GM11168 (cell line): ENCODE measurements around the gene KCNMB2.

Experiments used
- in situ Hi-C: fragments of 300-500 bp; cut with MboI; formaldehyde crosslinking; loops from one replicate; pipeline ENCODE4 v1.12.0; 2022; ENCODE audit warnings: low sequenced_read_pairs; ENCODE audit not compliant: unreplicated experiment

Gene KCNMB2

DNA sequence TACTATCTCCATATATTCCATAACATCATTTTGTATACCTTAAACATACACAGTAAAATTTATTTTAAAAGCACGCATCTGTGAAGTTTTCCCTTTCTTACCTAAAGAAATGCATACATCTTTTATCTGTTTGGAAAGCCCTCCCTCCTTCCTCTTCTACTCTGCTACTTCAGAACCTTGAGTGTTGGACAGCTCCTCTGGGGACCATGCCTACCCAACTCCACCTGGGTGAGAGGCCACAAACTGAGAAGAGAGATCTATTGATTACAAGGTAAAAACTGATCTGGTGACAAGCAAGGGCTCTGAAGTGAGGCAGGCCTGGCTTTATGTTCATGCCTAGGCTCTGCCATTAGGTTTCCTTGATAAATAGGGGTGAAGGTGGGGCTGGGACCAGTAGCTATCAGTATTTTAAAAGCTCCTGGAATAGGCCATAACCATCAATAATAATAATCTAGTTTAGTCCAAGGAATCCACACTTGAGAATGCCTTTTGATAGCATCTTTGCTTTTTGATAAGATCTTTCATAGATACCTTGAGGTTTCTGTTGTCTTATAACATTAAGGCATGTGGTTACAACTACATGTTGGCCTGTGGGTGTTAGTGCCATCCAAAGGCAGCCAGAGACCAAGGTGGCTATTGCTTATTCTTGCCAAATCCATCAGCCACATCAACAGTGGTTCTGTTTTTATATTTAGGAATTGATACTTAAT is 148.8 kb downstream of the KCNMB2 start:
- in situ Hi-C loops, result no loop called here

DNA sequence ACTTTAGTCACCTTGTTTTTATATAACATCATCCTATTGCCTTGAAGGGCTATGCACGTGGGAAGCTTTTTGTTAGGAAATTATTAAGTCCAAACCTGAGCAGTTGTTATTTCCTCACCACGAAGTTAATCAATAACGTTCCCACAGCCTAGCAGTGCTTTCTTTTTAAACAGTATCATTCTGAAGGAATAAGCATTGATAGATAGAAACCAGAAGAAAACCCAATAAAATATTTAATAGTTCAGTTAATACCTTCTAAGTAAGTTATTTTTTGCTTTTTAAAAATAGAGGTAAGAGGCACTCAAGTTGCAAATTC is 149.3 kb downstream of the KCNMB2 start:
- in situ Hi-C loops, result no loop called here

DNA sequence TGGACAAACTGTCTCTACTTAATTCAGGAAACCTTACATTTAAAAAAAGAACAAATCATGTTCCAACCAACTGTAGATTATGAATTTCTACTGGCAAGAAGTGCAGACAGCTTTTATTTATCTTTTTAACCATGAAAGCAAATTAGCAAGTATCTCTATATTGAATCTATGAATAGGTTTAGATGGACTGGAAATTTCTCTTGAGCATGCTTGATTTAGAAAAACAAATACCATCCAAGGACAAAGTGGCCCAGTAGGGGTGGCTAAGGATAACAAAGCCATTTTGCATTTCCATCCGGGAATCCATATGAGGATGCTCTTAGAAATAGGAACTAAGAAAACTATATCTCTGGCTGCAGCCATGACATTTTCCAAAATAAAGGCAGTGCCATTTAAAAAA is 150.6 kb downstream of the KCNMB2 start:
- in situ Hi-C loops, result no loop called here

DNA sequence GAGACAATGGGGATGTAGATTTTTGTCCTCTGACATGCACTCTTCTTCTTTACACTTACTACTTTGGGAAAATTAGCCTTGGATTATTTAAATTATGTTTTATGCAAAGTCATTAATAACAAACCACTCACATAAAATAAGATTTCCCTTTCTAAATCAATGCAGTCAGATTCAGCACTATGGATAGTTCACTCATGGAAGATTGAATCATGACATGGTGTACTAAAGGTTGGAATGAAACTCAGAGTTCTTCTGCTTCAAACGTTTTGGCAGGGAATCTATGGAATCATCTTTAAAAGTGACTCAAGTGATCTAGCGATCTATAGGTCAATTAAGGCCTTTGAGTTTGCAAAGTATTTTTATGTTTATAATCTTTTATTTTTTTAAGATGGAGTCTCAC is 154.3 kb downstream of the KCNMB2 start:
- in situ Hi-C loops, result no loop called here

DNA sequence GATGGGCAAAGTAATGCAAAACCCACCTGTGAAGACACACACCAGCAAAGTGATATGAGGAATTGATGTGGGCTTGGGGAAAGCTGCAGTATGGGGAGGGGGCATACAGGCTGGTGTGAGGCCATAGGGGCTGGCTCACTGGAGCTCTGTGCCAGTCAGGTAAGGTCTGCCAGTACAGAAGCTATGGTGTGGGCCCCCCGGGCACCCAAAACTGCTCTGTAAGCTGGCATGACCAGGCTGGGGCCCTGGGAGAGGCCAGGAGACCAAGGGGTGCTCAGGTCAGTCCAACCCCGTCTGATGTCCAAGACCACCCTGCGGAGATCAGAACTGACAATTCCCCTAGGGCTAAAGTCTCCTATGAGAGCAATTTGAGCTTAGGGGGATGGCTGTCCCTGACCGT is 163.1 kb downstream of the KCNMB2 start:
- in situ Hi-C loops, result no loop called here

DNA sequence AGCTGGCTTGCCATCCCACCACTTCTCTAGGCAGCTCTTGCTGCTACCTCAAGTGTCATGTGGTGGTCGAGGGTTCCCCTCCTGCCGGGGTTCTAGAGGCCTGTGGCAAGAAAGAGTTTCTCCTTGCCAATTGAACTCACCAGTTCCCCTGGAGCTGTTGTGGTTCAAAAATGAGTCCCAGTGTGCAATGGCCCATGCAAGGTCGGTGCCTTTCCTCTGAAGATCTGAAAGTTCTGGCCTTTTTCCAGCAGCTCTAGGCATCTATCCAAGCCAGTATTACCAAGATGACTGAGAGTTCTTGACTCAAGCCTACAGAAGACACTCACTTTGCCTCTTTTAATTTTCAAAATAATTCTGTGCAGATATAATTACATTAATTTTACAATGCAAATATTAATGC is 163.6 kb downstream of the KCNMB2 start:
- in situ Hi-C loops, result no loop called here

GRCh38 chr3:178703268-178703975 is 167.2 kb downstream of the KCNMB2 start:
- in situ Hi-C loops, result no loop called here

DNA sequence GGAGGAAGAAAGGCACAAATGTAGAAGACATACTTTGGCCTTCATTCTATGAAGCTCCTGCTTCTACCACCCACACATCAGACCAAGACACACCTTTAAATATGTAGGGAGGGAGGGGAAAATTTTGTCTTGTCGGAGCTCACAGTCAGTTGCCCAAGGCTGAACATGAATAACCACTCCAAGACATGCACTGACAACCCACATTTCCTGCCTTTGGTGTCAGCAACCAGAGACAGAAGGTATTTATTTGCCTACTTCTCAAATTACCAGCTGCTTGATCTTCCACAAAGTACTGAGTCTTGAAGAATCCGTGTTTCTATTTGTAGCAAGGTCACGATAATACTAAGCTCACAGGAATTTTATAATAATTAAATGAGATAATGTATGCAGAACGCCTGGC is 169.7 kb downstream of the KCNMB2 start:
- in situ Hi-C loops, result no loop called here

DNA sequence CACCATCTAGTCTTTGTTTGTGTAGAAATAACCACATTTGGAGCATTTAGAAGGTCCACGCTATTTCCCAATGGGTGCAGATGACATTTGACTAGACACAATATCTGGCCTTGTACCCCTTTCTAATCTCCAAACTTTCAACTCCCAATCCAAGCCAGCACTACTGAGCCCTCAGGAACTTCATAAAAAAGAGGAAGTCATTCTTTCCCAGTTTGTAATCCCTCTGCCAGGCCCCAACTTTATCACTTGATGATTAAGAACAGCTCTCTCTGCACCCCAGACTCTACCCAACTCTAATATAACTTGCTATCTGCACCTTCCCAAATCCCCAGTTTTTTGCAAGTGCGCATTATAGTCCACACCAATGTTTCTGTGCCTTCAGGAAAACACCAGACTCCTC is 170.2 kb downstream of the KCNMB2 start:
- in situ Hi-C loops, result no loop called here

DNA sequence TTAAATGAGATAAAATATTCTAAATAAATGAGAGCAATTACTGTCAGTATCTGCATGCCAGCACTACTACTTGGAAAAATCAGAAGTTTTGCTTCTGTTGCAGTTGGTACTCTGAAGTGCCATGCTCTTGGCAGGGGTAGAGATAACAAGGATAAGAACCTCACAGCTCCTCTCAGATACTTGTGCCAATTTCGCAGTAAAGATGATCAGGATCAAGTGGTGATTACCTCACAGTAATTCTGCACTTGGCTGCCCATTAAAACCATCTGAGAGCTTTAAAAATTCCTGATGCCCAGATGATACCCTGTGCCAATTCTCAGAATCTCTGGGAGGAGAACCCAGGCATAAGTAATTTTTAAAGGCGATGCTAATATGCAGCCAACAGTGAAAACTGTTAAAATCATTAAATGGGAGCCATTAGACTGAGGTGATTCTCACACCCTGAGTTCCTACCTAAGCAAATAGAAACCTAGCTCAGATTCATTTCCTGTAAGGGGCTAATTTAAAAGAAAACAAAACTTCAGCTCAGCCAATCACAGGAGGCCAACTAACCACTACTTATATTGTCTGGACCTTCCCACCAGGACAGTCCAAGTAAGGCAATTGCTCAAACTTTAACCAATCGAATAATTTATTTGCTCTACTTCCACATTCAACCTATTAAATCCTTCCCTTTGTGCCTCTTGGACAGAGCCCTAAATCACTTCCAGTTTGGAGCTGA is 171.2 kb downstream of the KCNMB2 start:
- in situ Hi-C loops, result no loop called here

GRCh38 chr3:178709051-178709450 is 172.8 kb downstream of the KCNMB2 start:
- in situ Hi-C loops, result no loop called here

DNA sequence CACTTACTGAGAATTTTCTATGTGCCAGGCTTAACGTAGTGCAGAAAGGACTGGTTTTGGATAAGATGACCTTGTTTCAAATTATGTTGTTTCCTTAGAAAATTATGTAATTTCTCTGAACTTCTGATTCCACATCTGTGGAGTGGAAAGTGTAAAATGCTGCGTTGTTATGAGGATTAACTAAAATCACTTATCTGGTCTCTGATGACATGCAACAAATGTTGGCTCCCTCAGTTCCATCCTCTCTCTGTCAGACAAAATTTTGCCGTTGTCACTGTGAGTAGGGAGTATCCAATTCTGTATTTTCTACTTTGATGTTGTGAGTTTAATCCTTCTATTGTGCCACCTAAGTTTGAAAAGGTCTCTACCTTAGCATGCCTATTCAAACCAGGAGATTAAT is 175.5 kb downstream of the KCNMB2 start:
- in situ Hi-C loops, result no loop called here

DNA sequence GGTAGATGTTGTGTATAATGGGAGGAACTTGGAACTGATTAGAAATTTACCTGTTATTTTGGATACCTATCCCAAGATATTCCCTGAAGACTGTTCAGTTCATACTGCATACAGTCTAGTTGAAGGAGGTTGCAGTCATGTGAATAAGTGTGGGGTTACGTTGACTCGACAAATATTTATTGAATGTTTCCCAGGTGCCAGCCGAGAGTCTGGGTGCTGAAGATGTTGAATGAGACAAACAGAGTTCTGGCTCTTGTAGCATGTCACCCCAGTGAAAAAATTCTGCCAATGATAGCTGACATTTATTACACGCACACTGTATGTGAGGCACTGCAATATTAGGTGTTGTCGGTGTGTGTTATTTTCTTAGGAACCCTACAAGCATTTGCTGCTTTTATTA is 176.0 kb downstream of the KCNMB2 start:
- in situ Hi-C loops, result no loop called here

DNA sequence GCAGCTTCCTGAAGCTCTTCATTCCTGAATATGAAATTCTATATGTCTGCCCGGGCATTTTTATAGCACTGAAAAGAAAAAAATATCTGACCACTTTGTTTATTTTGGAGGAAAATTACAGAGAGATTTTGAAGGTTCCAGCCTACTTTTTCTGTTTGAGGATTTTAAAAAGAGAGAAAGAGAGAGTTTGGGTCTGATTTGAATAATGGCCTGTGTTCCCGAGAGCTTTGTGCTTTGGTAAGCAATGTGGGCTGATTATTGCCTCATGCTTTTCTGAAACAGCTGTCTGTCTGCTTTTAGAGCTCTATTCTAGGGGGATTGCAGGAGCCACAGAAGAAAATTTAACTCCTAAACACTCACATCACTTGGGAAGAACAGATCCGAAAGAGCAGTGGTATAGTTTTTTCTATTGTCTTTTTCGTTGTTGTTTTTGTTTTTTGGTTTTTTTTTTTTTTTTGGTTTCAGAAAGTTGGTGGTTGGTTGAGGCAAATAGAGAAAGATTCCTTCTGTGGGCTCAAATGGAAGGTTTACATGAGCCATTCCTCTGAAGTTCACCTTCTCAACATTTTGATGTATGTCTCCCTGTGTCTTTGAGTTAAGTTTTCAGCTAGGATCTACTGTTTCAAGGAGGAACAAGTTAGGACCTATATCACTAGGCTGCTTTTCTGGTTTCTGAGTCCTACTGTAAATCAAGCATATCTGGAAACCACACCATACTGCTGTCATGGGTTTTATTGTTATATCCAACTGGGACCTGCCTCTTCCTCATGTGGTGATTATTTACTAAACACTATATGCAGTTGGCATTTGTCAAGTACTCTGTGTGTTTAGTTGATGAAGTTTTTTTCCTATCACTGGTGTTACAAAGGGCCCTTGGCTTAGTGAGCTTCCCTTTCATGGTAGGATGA is 178.9 kb downstream of the KCNMB2 start:
- in situ Hi-C loops, result no loop called here

DNA sequence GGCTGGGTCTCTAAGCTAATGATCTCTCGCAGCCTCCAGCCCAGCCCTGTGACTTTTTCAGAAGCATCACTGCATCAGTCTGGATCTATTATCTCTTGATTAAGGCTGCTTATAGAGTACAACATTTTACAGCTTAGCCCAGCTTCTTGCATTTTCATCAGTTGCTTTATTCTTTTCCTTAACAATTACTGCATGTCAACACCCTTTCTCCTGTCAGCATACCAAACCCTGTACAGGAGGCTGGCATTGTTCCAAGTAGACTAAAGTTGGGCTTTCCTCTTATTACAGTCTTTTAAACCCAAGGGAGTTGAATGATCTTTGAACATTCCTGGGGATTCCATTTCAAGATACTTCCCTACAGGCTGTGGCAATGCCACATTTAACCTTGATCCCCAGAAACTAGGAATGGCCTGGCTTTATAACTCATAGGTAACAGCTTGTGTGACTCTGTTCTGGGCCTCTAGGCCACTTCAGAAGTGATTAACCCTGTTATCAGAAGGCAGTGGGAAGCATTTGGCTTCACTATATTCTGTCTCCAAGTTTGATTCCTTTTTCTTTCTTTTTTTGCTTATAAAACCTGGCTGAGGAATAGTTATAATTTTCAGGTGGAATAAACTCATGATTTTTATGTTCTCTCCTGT is 182.9 kb downstream of the KCNMB2 start:
- in situ Hi-C loops, result no loop called here

DNA sequence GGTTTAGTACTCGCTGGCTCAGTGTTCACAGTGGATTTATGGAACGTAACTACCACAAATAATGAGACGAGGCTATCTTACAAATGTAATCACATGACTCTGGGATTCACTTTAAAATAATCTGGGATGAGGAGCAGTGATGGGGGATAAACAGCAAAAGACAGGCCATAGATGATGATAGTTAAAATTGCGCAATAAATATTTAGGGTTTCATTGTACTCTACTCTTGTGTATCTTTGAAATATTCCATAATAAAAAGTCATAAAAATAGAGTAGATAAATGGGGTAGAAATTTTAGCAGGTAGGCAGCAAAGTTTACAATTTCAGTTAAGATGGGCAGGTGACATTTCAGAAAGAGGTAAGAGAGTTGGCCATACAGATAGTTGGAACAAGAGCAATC is 196.6 kb downstream of the KCNMB2 start:
- in situ Hi-C loops, result no loop called here

DNA sequence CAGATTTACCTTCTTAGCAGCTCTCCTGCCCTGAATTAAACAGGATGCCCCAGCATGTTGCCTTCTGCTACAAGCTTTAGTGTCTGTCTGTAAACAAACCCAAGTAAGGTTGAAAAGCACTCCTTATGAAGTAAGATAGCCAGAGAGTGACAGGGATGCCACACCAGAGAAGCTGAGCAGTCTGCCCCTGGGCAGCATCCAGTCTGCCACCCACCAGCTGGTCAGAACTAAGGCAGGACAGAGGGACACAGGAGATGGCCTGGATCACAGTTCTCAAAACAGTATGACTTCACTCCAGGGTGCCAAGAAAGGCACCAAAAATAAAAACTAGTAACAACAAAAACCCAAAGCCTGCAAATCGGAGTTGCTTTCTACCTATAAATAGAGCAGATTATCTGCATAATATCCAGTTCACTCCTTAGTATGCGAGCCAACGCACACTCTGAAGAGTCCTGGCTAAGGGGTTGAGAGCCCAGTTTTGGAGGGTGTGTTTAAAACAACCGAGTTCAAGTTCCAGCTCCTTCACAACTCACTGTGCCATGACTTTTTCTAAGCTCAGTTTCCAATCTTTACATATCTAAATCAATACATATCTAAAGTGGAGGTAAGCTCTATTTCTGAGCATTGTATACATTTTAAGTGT is 198.9 kb downstream of the KCNMB2 start:
- in situ Hi-C loops, result no loop called here

DNA sequence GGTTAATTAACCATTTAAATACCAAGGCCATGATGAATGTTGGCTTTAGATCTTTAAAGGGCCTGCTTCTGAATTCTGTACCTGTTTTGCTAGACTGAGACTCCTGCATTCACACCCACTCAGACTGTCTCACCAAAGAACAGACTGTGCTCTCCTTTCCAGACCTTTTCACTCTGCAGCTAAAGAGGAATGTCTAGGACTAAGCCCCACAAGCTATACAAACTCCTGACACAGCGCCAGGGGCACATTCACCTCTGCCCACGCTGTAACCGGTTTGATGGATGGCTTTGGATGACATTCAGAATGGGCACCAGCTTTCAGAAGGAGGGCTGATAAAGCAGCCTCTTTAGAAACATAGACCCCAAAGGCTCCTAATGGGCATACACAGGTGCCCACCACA is 200.1 kb downstream of the KCNMB2 start:
- in situ Hi-C loops, result no loop called here

DNA sequence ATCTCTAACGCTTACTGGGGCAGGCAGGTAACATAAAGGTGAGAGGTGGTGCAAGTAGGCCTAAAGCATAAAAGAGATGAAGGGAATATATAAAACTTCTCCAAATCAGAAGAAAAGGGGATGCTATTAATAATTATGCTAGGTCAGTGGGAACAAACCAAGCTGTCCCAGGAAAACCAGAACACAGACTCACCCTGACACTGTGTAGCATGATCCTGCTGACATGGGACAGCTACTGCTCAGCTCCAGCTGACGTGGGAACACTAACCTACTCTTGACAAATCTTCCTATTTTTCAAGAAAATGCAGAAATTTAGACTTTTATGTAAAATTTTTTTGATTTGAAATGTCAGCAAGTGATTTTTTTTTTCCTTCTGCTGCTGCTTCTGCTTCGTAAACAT is 203.5 kb downstream of the KCNMB2 start:
- in situ Hi-C loops, result no loop called here

DNA sequence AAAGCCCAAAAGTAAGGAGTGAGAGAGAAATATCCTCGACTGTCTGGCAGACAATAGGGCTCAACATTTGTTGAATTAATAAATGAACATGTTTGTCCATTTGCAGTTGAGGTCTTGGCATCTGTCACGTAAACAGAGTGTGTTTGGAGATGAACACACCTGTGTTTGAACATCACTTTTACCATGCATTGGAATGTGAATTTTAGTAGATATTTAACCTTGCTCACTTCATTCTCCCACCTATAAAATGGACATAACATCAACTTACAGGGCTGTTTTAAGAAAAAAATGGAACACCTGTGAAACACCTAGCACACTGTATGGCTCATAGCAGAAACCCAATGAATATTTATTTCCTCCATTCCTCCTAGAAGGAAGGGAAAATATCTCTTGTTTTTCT is 204.8 kb downstream of the KCNMB2 start:
- in situ Hi-C loops, result no loop called here
